GM08714 (cell line): ENCODE results near the gene SOST.

Experiments
- H3K4me3 ChIP-seq: fragments of 200-500 bp; sonication (Bioruptor generic); 2 replicates; pipeline ENCODE4 v1.5.1; 2014; ENCODE audit warnings: mild to moderate bottlenecking, low read length, inconsistent platforms
- ZNF274 ChIP-seq: IDR thresholded peaks from 2 replicates; pipeline ENCODE4 v1.6.1; 2012; ENCODE audit warnings: mild to moderate bottlenecking, low read depth, low read length

Gene SOST

GRCh38 chr17:43768382-43768781, 9.8 kb upstream of the SOST start:
- H3K4me3 ChIP-seq = no peak overlapping the region
- no peak for TF ChIP-seq ZNF274

GRCh38 chr17:43767713-43768059, 9.1 kb upstream of the SOST start:
- no peak for TF ChIP-seq ZNF274
- no peak overlapping the region for H3K4me3 ChIP-seq

GRCh38 chr17:43767053-43767712, 8.6 kb upstream of the SOST start:
- no peak overlapping the region for H3K4me3 ChIP-seq
- TF ChIP-seq ZNF274 = no peak

- TF ChIP-seq ZNF274 = no peak
- H3K4me3 ChIP-seq = no peak overlapping the region
Observed at GRCh38 chr17:43766413-43767052, 7.9 kb upstream of the SOST start.

GRCh38 chr17:43760254-43760852, 1.8 kb upstream of the SOST start:
- no peak for TF ChIP-seq ZNF274
- no peak overlapping the region for H3K4me3 ChIP-seq

- TF ChIP-seq ZNF274 = no peak
- H3K4me3 ChIP-seq = no peak overlapping the region
Observed at GRCh38 chr17:43759836-43760235, 1.2 kb upstream of the SOST start.

- no peak for TF ChIP-seq ZNF274
- no peak overlapping the region for H3K4me3 ChIP-seq
Observed at GRCh38 chr17:43758086-43758485, 505 bp downstream of the SOST start.

- TF ChIP-seq ZNF274 = no peak
- no peak overlapping the region for H3K4me3 ChIP-seq
Observed at GRCh38 chr17:43757171-43757660, 1.4 kb downstream of the SOST start.

GRCh38 chr17:43756201-43756600, 2.4 kb downstream of the SOST start:
- no peak for TF ChIP-seq ZNF274
- H3K4me3 ChIP-seq = no peak overlapping the region

GRCh38 chr17:43755389-43755875, 3.2 kb downstream of the SOST start:
- no peak overlapping the region for H3K4me3 ChIP-seq
- no peak for TF ChIP-seq ZNF274

GRCh38 chr17:43754947-43755346, 3.6 kb downstream of the SOST start:
- no peak for TF ChIP-seq ZNF274
- no peak overlapping the region for H3K4me3 ChIP-seq

- H3K4me3 ChIP-seq = no peak overlapping the region
- TF ChIP-seq ZNF274 = no peak
Observed at GRCh38 chr17:43753493-43754129, 5.0 kb downstream of the SOST start.

GRCh38 chr17:43750153-43750552, 8.4 kb downstream of the SOST start:
- H3K4me3 ChIP-seq = no peak overlapping the region
- TF ChIP-seq ZNF274 = no peak

- H3K4me3 ChIP-seq = no peak overlapping the region
- no peak for TF ChIP-seq ZNF274
Observed at GRCh38 chr17:43745541-43745940, 13.1 kb downstream of the SOST start.

- H3K4me3 ChIP-seq = no peak overlapping the region
- no peak for TF ChIP-seq ZNF274
Observed at GRCh38 chr17:43741636-43742035, 17.0 kb downstream of the SOST start.
